GM19023 (cell line): ENCODE data around the gene MAT1A.
"Not testable (repeated sequence)": the region's sequence is repeated elsewhere in the genome, so short reads cannot be mapped to it uniquely, and the experiment has no call there.

Experiments used
- ATAC-seq: cut with Tn5 transposase; IDR thresholded peaks from one replicate; pipeline ENCODE4 v1.9.1; 2021; ENCODE audit warnings: mild to moderate bottlenecking, moderate library complexity; ENCODE audit not compliant: unreplicated experiment

Gene MAT1A

GRCh38 chr10:80265740-80266512 is 23.5 kb downstream of the MAT1A start:
- no peak for ATAC-seq

DNA sequence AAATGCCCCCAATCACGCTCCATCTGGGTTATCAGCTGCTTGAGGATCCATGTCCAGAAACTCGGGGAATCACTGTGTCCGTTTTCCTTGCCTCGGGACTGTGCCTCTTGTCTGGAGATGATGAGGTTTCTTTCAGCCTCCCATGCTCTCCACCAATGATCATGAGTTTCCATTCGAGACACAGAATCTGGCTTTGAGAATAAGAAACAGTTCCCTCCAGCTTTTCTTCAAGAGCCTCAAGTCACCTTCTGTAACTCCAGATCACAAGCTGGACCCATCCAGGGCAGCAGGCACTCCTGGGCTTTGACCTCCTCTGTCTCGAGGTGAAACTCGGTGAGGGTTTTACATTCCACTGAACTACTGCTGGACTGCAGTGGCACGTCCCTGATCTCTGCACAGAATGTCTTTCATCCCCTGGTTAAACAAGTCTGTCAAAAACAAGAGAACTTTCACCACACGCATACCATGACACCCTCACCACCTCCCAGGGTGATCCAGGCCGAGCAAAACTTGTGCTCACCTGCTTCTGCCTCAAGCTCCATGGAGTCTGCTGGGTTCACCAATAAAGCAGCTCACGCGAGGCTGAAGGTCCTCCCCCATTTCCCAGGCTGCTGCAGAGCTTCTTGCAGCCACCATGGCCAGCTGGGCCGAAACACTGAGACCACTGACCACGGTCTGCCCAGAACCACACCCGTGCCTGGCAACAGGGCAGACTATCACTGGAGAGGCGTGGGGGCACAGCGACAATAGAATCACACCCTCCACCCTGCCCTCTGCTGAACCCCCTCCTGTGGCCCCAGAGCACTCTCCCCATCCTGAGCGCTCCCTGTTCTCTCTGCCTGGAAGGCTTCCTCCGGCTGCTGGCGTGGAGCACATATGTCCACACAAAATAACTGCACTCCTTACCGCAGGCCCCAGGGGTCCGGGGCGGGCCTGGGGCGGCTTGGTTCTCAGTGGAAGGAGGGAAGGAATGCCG is 25.1 kb downstream of the MAT1A start:
- ATAC-seq = no peak

GRCh38 chr10:80261316-80262030 is 28.0 kb downstream of the MAT1A start:
- ATAC-seq = no peak

- no peak for ATAC-seq
Measured at GRCh38 chr10:80260295-80261243, 28.9 kb downstream of the MAT1A start.

GRCh38 chr10:80259405-80259871 is 30.0 kb downstream of the MAT1A start:
- no peak for ATAC-seq

DNA sequence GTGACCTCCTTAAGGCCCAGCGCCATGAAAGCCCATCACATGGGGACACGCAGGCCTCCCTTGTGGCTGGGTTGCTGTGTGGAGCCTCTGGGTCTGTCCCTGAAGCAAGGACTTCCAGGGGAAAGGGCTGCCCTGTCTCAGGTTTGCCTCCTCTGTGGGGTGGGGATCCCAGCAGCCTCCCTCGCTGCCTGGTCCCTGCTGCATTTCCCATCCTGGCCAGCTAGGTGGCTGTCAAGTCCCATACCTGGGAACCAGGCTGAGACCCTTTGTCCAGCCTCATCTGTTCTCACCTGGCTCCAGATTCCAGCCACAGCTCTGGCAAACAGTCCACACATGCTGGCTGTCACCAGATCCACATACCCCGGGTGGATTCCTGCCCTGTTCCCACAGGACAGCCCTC is 32.7 kb downstream of the MAT1A start:
- ATAC-seq = not testable (repeated sequence)

GRCh38 chr10:80254726-80255125 is 34.7 kb downstream of the MAT1A start:
- ATAC-seq = not testable (repeated sequence)

DNA sequence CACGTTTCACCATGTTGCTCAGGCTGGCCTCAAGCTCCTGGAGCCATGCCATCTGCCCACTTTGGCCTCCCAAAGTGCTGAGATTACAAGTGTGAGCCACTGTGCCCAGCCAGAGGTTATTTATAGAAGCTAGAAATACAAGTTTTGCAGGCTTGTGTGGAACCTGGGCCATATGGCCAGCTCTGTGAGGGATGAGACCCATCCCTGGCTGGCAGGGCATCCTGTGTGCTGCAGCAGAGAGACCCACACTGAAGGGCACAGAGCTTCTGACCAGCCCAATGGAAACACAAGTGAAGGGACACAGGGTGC is 35.5 kb downstream of the MAT1A start:
- peak; percentile 27 for ATAC-seq

DNA sequence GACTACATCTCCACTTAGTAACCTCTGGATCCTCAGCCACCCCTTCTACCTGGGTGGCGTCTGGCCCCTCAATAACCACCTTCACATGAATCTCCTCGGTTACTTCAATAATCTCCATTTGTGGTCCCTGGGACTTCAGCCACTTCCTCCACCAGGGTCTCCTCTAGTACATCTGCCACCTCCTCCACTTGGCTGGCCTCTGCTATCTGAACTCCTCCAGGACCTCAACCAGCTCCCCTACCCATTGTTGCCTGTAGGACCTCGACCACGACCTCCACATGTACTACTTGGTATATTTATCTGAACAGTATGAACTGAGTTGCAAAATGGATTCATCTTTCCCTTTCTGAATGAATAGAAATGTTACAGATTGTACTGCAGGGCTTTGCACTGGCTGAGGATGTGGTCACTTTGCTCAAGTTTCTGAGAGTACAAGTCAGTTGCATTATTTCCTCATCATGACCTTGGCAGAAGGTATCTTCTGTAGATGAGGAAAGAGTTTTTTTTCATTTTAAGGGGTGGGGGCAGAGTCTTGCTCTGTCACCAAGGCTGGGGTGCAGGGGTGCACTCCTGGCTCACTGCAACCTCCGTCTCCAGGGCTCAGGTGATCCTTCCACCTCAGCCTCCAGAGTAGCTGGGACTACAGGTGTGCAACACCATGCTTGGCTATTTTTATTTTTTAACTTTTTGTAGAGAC is 36.0 kb downstream of the MAT1A start:
- peak; percentile 63 for ATAC-seq

DNA sequence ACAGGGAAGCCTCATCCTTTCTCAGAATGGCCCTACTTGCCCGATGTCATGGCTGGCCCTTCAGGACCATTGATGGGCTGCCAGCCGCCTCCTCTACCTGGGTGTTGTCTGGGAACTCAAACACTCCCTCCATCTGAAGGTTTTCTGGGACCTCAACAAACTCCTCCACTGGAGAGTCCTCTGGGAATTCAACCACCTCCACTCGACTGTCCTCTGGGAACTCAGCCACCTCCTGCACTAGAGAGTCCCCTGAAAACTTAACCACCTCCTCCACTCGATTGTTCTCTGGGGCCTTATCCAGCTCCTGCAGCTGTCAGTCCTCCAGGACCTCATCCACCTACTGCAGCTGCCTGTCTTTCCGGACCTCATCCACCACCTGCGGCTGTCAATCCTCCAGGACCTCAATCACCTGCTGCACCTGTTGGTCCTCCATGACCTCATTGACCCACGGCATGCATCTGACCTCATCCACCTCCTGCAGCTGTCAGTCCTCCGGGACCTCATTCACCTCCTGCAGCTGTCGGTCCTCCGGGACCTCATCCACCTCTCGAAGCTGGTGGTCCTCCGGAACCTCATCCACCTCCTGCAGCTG is 37.1 kb downstream of the MAT1A start:
- no peak for ATAC-seq

GRCh38 chr10:80251703-80252280 is 37.7 kb downstream of the MAT1A start:
- not testable (repeated sequence) for ATAC-seq

DNA sequence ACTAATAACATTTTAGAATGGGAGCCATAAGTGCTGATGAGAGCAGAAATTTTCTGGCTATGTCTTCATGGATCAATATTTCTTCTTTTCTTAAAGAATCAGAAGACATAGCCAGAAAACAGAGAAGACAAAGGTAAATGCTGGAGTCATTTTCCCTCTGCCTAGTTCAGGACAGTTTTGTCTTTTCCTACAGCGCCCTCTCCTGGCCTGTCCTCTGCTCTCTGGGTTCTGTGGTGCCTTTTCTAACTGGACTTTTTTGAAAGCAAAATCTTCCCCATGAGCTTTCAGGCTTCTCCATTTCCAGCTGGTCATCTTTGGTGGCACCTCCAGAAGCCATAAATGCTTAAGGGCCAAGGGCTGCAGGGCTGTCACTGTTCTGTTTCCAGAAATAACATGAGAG is 39.1 kb downstream of the MAT1A start:
- ATAC-seq = not testable (repeated sequence)

- ATAC-seq = not testable (repeated sequence)
Measured at GRCh38 chr10:80249906-80250305, 39.6 kb downstream of the MAT1A start.

DNA sequence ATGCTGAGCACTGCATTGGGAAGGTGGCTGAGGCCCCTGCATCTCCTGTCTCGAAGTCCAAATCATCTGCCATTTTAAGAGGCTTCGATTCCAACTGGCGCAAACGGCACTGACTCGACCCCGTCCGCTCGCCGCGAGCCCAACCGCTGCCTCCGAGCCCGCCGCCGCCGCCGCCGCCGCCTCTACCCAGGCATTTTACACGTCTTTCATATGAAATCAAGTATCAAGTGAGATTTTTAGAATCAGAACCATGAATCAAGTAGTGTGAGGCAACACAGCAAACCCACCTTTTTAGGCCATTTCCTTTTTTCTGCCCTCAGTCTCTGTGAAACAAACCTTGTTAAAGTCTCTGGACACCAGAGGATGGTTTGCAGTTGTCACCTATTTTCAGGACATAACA is 41.8 kb downstream of the MAT1A start:
- ATAC-seq = not testable (repeated sequence)

DNA sequence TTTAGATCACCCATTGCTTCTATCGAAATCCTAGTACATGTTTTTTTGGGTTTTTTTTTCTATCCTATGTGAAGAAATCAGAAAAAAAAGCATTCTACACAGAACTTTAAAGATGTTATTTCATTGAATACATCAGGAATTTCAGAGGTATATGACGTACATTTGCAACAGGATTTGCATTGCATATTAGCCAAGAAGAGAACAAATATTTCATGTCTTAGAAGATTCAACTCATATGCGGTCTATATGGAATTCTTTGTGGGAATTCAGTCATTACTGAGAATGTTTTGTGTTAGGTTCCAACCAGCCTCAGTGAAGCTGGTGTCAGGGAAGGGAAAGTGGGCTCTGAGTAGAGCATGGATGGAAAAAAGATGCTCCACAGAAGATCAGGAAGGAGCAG is 45.1 kb downstream of the MAT1A start:
- not testable (repeated sequence) for ATAC-seq

- not testable (repeated sequence) for ATAC-seq
Measured at GRCh38 chr10:80242341-80242740, 47.1 kb downstream of the MAT1A start.

DNA sequence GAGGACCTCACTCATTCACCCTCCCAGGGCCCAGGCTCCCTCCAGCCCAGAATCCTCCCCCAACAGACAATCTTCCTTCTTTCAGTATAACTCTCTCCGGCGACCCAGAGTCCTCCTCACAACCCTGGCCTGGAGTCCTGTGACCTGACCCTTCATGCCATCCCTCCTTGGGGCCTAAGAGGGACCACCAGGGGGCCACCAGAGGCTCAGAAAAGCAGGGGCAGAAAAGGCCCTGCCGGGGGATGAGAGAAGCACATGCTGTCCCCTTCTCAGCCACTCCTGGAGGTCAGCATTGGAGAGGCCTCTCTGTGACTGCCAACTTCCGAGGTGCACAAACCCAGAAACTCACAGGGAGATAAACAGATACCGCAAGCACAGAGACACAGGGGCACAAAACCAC is 53.0 kb downstream of the MAT1A start:
- not testable (repeated sequence) for ATAC-seq

DNA sequence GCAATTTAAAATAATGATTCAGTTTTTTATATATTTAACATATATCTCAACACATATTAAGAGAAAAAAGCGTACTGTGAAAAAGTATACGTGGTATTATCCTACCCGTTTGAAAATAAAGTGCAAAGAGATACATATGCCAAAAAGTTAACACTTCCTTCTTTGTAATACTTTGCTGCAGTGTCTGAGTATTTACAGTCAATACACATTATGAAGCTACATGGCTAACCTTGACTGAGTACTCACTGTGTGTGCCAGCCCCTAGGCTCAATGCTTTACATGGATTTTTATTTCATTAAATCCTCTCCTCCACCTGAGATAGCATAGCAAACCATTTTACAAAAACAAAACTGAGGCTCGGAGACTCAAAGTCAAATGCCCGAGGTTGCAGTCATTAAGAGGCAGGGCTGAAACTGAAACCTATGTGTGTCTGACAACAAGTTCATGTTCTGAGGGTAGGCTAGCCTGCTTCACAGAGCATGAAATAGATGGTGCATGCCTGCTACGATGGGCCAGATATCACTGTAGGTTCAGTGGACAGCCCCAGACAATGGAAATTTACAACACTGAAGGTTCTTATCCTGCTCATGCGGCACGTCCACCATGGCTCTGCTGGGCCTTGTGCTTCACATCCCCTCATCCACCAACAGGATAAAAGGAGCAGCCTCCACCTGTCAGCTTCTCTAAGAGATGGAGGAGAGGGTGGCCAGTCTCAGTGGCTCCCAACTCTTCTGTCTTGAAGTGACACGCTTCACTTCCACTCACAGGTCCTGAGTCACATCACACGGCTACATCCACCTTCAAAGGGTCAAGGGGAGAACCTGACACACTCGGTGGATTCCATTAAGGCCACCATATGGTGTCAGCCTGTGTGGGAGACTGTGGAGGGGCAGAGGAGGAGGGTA is 54.9 kb downstream of the MAT1A start:
- peak; percentile 100 for ATAC-seq
